ENCODE results near the gene CEP95.

- no peak for TF ChIP-seq CTCF (IDR thresholded peaks at IDR 0.05 in 2 of 3, conservative IDR thresholded peaks at IDR 0.05 in 1 of 3; ENCODE audit: control insufficient read depth in 2 of 3, extremely low read depth in 1 of 3, insufficient read depth in 1 of 3, low read depth in 3 of 3, low read length in 3 of 3)
- no peak for TF ChIP-seq GABPA (IDR thresholded peaks at IDR 0.05; ENCODE audit: low read depth)
- TF ChIP-seq SPI1 (IDR thresholded peaks at IDR 0.05; ENCODE audit: borderline replicate concordance, insufficient read depth, low read depth, low read length), result no peak
- no peak for TF ChIP-seq ASH2L (IDR thresholded peaks at IDR 0.05; ENCODE audit: borderline replicate concordance, low read depth)
- no peak for TF ChIP-seq JUND (IDR thresholded peaks at IDR 0.05; ENCODE audit: low read depth, low read length)
- no peak for TF ChIP-seq ATF3 (IDR thresholded peaks at IDR 0.05; ENCODE audit: borderline replicate concordance, extremely low read depth, low read depth, low read length)
- TF ChIP-seq ZNF274 (IDR thresholded peaks at IDR 0.05; ENCODE audit: insufficient read depth, insufficient read length), result no peak
- no peak for TF ChIP-seq CUX1 (IDR thresholded peaks at IDR 0.05; ENCODE audit: insufficient replicate concordance, low read depth, low read length)
- peak; percentile 38 for TF ChIP-seq POLR2A (IDR thresholded peaks at IDR 0.05; ENCODE audit: low read depth, low read length)
- TF ChIP-seq ZBTB33 (IDR thresholded peaks at IDR 0.05), result no peak
- no peak for TF ChIP-seq STAT3 (IDR thresholded peaks at IDR 0.05; ENCODE audit: low read depth, low read length)
- TF ChIP-seq EP300 (IDR thresholded peaks at IDR 0.05; ENCODE audit: borderline replicate concordance in 1 of 2, control insufficient read depth in 1 of 2, low read depth in 2 of 2, low read length in 2 of 2), result no peak
- TF ChIP-seq MXI1 (IDR thresholded peaks at IDR 0.05; ENCODE audit: low read depth, low read length), result no peak
- no peak for TF ChIP-seq CEBPB (IDR thresholded peaks at IDR 0.05; ENCODE audit: borderline replicate concordance in 1 of 2, low read depth in 2 of 2, low read length in 2 of 2)
Measured at GRCh38 chr17:64498308-64499203, 8.2 kb upstream of the CEP95 start.

All from GM12878 (cell line).